SK-N-SH (cell line): ENCODE measurements around the gene VPS13A.

ENCODE experiments used
- CHD2 ChIP-seq: fragments of 150-350 bp; IDR thresholded peaks from 2 replicates; pipeline ENCODE4 v1.6.1; 2018; ENCODE audit warnings: low read length; ENCODE audit not compliant: partially characterized antibody
- ELF1 ChIP-seq: IDR thresholded peaks from 2 replicates; pipeline ENCODE4 v1.4.0; 2012
- EZH2phosphoT487 ChIP-seq: fragments of 200-600 bp; sonication (generic); IDR thresholded peaks from 2 replicates; pipeline ENCODE4 v1.6.1; 2017; ENCODE audit warnings: low read depth, mixed run types, mild to moderate bottlenecking, antibody characterized with exemption, moderate library complexity, borderline replicate concordance
- GABPA ChIP-seq: IDR thresholded peaks from 2 replicates; pipeline ENCODE4 v1.4.0; 2012; ENCODE audit warnings: low read depth, mild to moderate bottlenecking
- POLR2AphosphoS5 ChIP-seq: IDR thresholded peaks from 2 replicates; pipeline ENCODE4 v1.6.1; 2012; ENCODE audit warnings: low read depth, low read length
- RAD21 ChIP-seq: IDR thresholded peaks from 2 replicates; pipeline ENCODE4 v1.6.1; 2012; ENCODE audit warnings: mild to moderate bottlenecking, low read length
- RFX5 ChIP-seq: IDR thresholded peaks from 2 replicates; pipeline ENCODE4 v1.6.1; 2012; ENCODE audit warnings: mild to moderate bottlenecking, improper control_type of control experiment, low read length
- SMC3 ChIP-seq: IDR thresholded peaks from 2 replicates; pipeline ENCODE4 v1.6.1; 2012; ENCODE audit warnings: low read depth, low read length, improper control_type of control experiment
- TAF1 ChIP-seq: IDR thresholded peaks from 2 replicates; pipeline ENCODE4 v1.6.1; 2012; ENCODE audit warnings: low read depth, mild to moderate bottlenecking, low read length, moderate library complexity, borderline replicate concordance
- YY1 ChIP-seq: IDR thresholded peaks from 2 replicates; pipeline ENCODE4 v1.4.0; 2012; ENCODE audit warnings: low read depth, mild to moderate bottlenecking
- TF ChIP-seq, protein P1 (sequence below): fragments of 200-600 bp; sonication (generic); IDR thresholded peaks from 2 replicates; pipeline ENCODE4 v1.6.1; 2017; ENCODE audit warnings: antibody characterized with exemption, mild to moderate bottlenecking, moderate library complexity

DNA sequence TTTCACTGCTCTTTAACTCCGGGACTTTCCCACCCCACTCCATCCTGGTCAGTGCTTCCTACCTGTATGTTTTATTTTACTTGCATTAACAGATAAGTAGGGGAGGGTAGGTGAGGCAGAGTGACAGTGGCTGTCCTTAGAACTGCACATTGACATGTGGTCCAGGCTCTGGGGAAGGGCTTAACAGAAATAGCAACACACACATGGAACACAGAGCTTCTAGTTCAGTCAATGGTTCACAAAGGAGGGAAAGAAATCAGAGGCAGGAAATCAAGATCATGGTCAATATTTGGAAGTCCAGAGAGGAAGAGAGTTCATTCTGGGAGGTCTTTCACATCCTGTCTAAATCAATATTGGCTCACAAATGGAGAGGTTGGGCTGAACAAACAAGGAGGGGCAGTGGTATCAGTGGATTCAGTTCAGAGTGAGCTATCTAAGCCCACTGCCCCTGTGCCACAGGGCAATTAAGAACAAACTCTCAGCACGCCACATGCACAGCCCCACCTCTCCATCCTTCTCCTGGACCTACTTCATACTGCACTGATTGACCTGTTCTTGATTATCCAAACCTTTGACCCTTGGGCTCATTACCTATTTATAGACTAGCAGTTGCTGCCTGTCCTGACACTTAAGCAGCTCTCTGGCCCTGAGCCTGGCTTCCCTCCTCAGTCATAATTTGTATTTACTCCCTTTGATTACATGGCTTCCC lies 6.2 kb upstream of the VPS13A start:
- TF ChIP-seq EZH2phosphoT487: no peak
- TF ChIP-seq, protein P1, sequence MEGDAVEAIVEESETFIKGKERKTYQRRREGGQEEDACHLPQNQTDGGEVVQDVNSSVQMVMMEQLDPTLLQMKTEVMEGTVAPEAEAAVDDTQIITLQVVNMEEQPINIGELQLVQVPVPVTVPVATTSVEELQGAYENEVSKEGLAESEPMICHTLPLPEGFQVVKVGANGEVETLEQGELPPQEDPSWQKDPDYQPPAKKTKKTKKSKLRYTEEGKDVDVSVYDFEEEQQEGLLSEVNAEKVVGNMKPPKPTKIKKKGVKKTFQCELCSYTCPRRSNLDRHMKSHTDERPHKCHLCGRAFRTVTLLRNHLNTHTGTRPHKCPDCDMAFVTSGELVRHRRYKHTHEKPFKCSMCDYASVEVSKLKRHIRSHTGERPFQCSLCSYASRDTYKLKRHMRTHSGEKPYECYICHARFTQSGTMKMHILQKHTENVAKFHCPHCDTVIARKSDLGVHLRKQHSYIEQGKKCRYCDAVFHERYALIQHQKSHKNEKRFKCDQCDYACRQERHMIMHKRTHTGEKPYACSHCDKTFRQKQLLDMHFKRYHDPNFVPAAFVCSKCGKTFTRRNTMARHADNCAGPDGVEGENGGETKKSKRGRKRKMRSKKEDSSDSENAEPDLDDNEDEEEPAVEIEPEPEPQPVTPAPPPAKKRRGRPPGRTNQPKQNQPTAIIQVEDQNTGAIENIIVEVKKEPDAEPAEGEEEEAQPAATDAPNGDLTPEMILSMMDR: no peak
- no peak for TF ChIP-seq CHD2
- TF ChIP-seq TAF1: no peak
- TF ChIP-seq SMC3: no peak
- TF ChIP-seq ELF1: no peak
- TF ChIP-seq GABPA: no peak
- TF ChIP-seq YY1: no peak
- TF ChIP-seq POLR2AphosphoS5: no peak
- TF ChIP-seq RAD21: no peak
- no peak for TF ChIP-seq RFX5
